A549 treated with RU486 at 1 μM for 4 hours (cell line): Measurements from ENCODE around the gene SMDT1. TPM values are rescaled to one million over a fixed set of nuclear protein-coding genes. Genes with fewer than 3 reads are reported as not detected.

Source experiments
- total RNA-seq: library from RNA; stranded (reverse); fragments of 200-300 nt; extraction: Qiagen RNA extraction; gene quantifications from 5 replicates; pipeline ENCODE4 v1.2.3, GENCODE V29; 2022; ENCODE audit warnings: low read depth

SMDT1 gene, protein sequence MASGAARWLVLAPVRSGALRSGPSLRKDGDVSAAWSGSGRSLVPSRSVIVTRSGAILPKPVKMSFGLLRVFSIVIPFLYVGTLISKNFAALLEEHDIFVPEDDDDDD
- total RNA-seq = 21.3 to 48.9 TPM (median 42.4 TPM) in 5 replicates

DNA sequence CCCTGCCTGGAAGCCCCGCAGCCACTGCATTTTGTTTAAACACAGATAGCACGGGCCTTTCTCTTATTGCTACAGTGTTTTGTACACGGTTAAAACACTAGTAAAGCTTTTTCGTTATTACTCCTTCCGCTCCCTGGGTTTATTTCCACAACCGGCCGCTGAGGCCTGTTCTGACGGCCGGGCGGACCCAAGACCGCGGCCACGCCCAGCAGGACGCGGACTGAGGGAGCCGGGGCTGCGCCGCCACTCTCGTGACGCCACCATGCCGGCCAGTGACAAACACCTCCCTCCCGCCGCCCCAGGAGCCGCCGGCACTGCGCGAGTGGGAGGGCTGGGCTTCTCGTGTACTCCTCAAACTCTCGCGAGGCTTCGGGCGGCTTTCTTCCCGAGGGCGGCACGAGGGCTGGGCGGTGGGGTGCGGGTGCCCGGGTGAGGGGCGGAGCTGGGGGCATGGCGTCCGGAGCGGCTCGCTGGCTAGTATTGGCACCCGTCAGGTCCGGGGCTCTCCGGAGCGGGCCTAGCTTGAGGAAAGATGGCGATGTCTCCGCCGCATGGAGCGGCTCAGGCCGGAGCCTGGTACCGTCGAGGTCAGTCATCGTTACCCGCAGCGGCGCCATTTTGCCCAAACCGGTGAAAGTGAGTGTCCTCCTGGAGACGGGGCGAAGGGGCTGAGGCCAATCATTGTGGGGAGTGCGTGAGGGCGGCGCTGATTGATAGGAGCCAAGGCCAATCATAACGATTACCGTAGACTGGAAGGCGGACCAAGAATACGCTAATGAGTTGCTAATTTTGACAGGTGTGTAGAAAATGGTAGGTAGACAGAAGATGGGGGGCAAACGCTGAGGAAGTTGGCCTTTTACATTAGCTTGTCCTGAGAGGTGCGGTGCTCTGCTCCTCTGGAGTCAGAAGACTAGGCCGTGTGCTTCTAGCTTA lies at the start of gene SMDT1:
Gene SMDT1 (plus strand): TSS at position 382 of the 933 bp plus-strand sequence. CDS start 69 bp downstream, at position 451.

GRCh38 chr22:42070517-42071422 lies 8.7 kb upstream of the SMDT1 start, which contains the start of gene NAGA:
TSS of gene NAGA (minus strand) at chr22:42070812. CDS start at chr22:42070297, 515 bp downstream.

GRCh38 chr22:42074132-42074811 lies 5.2 kb upstream of the SMDT1 start, which contains the start of gene PHETA2:
TSS of gene PHETA2 (plus strand) at chr22:42074248. CDS start at chr22:42077294, 3,046 bp downstream.

GRCh38 chr22:42090596-42091454 lies 11.3 kb downstream of the SMDT1 start, which contains the start of gene NDUFA6:
TSS of gene NDUFA6 (minus strand) at chr22:42090772. CDS start at chr22:42090744, 28 bp downstream.

DNA sequence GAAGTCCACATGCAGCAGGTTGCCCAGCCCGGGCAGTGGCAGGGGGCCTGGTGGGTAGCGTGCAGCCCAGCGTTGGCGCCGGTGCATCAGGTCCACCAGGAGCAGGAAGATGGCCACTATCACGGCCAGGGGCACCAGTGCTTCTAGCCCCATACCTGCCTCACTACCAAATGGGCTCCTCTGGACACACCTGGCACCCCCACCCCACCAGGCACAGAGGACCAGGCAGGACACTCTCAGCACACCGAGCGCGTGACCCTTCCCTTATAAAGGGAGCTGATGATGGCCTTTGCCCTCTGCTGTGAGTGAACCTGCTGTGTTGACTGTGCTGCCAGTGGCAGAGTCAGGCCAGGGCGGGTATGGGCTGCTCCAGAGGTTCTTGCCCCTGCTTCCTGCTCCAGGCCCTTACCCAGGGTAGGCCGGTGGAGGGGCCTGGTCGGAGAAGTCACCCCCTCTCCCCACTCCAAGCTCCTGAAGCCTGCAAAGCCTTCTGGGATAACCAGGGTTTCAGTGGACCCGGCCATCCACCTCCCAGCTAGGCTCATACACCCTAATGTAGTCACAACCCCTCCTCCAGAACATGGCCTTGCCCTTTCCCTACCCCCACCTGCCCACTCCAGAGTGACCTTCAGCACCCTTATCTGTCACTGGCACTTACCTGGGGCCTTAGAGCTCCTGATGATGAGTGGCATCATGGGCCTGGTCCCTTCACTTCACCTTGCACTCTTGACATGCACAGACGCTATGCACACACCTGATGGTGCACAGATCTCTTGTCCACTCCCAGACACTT lies 51.3 kb downstream of the SMDT1 start, which contains the start of gene CYP2D6:
Gene CYP2D6 (minus strand): TSS at position 172 of the 793 bp plus-strand sequence. CDS start 19 bp downstream, at position 153.

Other genes with a start within 250 kb of the SMDT1 start
- 22.3 to 31.9 TPM (median 28.6 TPM) in 5 replicates for gene SREBF2, start 246.6 kb upstream of the SMDT1 start, total RNA-seq
- 0.13 to 0.26 TPM (median 0.18 TPM) in 5 replicates for gene SHISA8, start 164.6 kb upstream of the SMDT1 start, total RNA-seq
- 0.19 to 0.27 TPM (median 0.22 TPM) in 5 replicates for gene TNFRSF13C, start 152.9 kb upstream of the SMDT1 start, total RNA-seq
- gene CENPM, start 132.5 kb upstream of the SMDT1 start, total RNA-seq = 27.0 to 40.9 TPM (median 38.3 TPM) in 5 replicates
- gene SEPTIN3, start 110.3 kb upstream of the SMDT1 start, total RNA-seq = 0.80 to 1.3 TPM (median 1.2 TPM) in 5 replicates
- gene WBP2NL, start 80.9 kb upstream of the SMDT1 start, total RNA-seq = 0.06 to 0.14 TPM in 2 of 5 replicates, not detected in the others
- gene NAGA, start 8.9 kb upstream of the SMDT1 start, total RNA-seq = 5.6 to 7.6 TPM (median 6.7 TPM) in 5 replicates
- not detected in 5 replicates for gene PHETA2, start 5.5 kb upstream of the SMDT1 start, total RNA-seq
- 61.9 to 91.1 TPM (median 70.0 TPM) in 5 replicates for gene NDUFA6, start 11.1 kb downstream of the SMDT1 start, total RNA-seq
- 0.13 to 0.69 TPM (median 0.54 TPM) in 5 replicates for gene CYP2D6, start 51.1 kb downstream of the SMDT1 start, total RNA-seq
- 13.6 to 15.1 TPM (median 14.7 TPM) in 5 replicates for gene TCF20, start 191.0 kb downstream of the SMDT1 start, total RNA-seq